ENCODE data around the gene RNF212B.

RNF212B gene

DNA sequence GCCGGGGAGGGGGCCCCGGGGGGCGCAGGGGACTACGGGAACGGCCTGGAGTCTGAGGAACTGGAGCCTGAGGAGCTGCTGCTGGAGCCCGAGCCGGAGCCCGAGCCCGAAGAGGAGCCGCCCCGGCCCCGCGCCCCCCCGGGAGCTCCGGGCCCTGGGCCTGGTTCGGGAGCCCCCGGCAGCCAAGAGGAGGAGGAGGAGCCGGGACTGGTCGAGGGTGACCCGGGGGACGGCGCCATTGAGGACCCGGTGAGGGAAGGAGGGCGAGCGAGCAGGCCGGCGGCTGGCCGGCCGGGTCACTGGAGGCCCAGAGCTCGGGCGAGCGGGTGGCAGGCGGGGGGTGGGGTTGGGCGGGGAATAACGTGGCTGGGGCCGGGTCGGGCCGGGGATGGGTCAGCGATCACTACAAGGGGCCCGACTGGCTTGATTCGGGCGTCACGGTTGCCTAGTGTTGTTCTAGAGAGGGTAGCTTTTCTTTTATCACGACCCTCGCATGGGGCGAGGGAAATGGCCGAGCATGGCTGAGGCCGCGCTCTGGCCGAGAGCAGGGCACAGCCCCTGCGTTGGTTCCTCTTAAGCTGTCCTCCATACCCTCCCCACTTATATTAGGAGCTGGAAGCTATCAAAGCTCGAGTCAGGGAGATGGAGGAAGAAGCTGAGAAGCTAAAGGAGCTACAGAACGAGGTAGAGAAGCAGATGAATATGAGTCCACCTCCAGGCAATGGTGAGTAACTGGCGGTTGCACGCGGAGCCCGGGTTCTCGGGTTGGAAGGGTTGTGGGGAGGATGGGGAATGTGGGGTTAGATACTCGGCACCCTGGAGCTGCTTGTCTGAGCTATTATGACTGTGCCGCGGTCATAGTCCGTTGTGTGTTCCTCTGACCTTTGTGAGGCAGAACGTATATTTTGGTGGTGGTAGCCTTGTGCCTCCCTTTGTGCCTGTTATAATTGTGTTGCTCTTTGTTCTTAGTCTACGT lies 84.1 kb downstream of the RNF212B start:
- no peak for DNase-seq
